B cell (primary cell): ENCODE data around the gene TRMT2B.

Source experiments
- EZH2 ChIP-seq: IDR thresholded peaks from 2 replicates; pipeline ENCODE4 v1.6.1; 2012; ENCODE audit warnings: borderline replicate concordance, low read depth, mild to moderate bottlenecking, moderate library complexity, low read length; ENCODE audit not compliant: insufficient read depth, poor library complexity, severe bottlenecking
- TF ChIP-seq, protein P1 (sequence below): fragments of 200-600 bp; IDR thresholded peaks from one replicate; pipeline ENCODE4 v1.8.0; 2022; ENCODE audit warnings: antibody characterized with exemption, mild to moderate bottlenecking

DNA sequence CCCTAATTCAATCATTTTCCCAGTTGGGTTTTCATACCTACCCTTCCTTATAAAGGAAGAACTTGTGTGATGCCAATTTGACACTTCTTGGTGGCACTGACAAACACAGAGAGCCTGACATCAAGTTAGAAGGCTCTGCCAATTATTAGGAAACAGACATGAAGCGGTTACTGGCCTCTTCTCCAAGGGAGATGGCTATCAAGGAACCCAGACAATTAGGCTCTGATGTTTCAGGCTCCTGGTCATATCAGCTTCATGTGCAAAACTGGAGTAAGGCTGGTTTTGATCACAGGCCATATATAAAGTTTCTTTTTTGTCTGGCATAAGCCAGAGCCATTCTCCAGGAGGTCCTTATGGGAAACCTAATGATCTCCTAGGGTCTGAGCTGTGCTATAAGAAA is 82.0 kb downstream of the TRMT2B start:
- TF ChIP-seq, protein P1, sequence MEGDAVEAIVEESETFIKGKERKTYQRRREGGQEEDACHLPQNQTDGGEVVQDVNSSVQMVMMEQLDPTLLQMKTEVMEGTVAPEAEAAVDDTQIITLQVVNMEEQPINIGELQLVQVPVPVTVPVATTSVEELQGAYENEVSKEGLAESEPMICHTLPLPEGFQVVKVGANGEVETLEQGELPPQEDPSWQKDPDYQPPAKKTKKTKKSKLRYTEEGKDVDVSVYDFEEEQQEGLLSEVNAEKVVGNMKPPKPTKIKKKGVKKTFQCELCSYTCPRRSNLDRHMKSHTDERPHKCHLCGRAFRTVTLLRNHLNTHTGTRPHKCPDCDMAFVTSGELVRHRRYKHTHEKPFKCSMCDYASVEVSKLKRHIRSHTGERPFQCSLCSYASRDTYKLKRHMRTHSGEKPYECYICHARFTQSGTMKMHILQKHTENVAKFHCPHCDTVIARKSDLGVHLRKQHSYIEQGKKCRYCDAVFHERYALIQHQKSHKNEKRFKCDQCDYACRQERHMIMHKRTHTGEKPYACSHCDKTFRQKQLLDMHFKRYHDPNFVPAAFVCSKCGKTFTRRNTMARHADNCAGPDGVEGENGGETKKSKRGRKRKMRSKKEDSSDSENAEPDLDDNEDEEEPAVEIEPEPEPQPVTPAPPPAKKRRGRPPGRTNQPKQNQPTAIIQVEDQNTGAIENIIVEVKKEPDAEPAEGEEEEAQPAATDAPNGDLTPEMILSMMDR = no peak
- no peak for TF ChIP-seq EZH2
